Activated T-cell treated with anti-CD3 and anti-CD28 coated beads for 4 hours (primary cell): ENCODE data around the gene ELL.

Source experiments
- DNase-seq: peaks from one replicate; pipeline ENCODE4 v3.0.0-alpha.2; 2020

Gene ELL

DNA sequence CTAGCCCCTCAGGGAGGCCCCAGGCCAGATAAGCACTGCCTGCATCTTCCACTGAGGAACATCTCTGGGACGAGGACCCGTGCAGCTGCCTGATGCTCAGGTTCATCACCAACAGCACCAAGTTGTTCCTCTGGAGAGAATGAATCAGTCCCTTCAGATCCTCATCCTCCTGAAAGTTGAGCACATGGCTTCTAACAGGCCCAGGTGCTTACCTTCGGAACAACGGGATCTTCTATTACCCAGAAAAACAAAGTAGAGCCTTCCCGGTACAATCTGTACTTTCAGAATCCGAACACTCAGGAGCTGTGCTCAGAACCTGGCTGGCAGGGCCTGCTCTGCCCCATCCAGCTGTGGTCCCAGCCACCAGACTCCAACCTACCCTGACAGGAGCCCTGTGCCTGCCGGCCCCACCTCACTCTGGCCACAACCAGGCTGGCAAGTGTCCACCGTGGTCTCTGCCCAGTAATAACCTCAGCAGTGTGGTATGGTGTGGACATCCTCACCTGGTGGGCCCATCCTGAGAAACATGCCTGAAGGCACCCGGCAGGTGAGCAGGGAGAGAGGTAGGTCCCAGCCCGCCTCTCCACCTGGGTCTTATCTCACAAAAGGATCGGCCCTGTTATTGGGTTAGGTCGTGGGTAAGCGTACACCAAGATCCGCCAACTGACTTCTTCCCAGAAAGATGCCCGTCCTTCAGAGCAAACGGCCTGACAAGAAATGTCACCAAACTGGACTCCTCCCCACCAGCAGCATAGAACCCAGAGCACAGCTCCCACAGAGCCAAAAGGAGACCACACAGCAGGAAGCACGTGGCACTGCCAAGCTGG lies 34.1 kb downstream of the ELL start:
- no peak for DNase-seq

GRCh38 chr19:18486746-18487145 lies 35.1 kb downstream of the ELL start:
- DNase-seq, result no peak

DNA sequence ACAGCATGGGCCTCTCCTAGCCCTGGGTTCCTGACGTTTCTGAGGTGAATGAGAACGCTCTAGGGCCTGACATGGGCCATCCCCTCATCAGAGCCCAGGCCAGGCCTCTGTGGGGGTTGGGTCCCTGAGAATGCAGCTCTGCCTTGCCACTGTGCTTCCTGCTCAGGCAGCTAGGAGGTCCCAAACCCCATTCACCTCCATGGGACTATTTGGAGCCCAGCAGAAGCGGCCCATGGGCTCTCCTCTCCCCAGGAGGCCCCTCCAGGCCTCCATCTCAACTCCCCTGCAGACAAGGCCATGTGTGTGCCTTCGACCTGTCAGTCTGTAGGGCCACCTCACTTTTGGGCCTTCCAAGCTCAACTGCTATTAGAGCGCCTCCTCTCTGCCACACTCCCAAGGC lies 36.9 kb downstream of the ELL start:
- no peak for DNase-seq

GRCh38 chr19:18483119-18483890 lies 38.6 kb downstream of the ELL start:
- DNase-seq, result no peak

DNA sequence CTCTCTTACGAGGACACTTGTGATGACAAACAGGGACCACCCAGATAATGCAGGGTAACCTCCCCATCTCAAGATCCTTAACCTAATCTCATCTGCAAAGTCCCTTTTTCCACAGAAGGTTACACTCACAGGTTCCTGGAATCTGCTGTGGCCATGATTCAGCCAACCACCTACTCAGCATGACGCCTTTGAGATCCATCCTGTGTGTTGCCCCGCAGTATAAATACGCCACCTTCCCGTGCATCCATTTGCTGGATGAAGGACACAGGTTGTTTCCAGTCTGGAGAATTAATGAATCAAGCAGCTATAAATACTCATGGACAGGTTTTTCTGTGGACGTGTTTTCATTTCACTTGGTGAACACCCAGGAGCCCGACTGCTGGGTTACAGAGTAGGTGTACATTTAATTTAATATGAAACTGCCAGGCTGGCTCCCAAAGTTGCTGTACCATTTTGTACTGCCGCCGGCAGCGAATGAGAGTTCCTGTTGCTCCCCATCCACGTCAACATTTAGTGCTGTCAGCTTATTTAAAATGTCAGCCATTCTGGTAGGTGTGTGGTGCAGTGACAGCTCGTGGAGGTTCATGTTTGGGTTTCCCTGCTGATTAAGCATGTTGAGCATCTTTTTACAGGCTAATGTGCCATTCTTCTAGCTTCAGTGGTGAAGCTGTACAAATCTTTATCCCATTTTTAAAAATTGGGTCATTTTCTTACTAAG lies 40.2 kb downstream of the ELL start:
- DNase-seq, result no peak

GRCh38 chr19:18480006-18480691 lies 41.7 kb downstream of the ELL start:
- DNase-seq, result no peak

- DNase-seq, result peak; percentile 14
Observed at GRCh38 chr19:18478545-18479311, 43.1 kb downstream of the ELL start.

- no peak for DNase-seq
Observed at GRCh38 chr19:18477974-18478373, 43.9 kb downstream of the ELL start.

- DNase-seq, result no peak
Observed at GRCh38 chr19:18477042-18477779, 44.7 kb downstream of the ELL start.

- no peak for DNase-seq
Observed at GRCh38 chr19:18476507-18477041, 45.3 kb downstream of the ELL start.

GRCh38 chr19:18475762-18476331 lies 46.0 kb downstream of the ELL start:
- DNase-seq, result no peak

DNA sequence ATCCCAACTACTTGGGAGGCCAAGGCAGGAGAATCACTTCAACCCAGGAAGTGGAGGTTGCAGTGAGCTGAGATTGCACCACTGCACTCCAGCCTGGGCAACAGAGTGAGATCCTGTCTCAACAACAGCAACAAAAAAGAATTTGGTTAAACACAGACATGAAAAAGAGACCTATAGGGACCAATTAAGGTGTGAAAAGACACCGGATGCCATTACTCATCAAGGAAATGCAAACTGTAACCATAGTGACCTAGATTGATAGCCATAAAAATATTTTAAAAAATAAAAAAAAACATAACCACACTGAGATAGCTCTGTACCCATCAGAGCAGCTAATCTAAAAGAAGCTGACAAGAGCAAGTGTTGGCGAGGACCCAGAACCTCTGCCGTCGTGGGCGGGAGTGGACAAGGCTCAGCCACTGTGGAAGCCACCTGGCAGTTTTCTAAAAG lies 46.8 kb downstream of the ELL start:
- DNase-seq, result no peak

- DNase-seq, result no peak
Observed at GRCh38 chr19:18474366-18474887, 47.4 kb downstream of the ELL start.

- DNase-seq, result no peak
Observed at GRCh38 chr19:18473706-18474087, 48.2 kb downstream of the ELL start.

DNA sequence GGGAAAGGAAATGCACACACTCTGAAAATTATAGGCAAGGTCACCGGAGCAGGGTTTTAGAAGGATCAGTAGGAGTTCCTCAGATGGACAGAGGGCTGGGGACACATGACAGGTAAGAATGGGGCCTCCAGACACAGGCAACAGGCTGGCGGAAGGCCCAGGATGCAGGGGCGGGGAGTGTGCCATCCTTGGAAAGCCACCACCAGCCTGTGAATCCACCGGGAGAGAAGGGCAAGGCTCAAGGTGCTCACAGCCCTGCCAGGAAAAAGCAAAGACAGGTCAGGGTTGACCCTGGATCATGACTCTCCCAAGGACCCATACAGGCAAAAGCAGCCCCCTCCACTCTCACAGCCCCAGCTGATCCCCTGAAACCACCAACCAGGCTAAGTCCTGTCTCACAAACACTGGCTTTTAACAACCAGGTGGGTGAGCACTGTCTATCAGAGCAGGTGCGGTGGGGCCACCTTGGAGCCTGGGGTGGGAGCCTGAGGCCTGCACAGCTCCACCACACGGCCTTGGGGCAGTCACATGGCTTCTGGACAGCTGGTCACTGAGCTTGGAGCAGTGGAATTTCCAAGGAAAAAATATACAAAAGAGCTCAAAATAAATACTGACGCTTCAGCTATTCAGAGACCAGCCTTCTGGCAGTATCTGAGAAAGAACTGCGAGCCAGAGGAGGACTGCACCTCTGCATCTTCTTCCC lies 48.7 kb downstream of the ELL start:
- no peak for DNase-seq

DNA sequence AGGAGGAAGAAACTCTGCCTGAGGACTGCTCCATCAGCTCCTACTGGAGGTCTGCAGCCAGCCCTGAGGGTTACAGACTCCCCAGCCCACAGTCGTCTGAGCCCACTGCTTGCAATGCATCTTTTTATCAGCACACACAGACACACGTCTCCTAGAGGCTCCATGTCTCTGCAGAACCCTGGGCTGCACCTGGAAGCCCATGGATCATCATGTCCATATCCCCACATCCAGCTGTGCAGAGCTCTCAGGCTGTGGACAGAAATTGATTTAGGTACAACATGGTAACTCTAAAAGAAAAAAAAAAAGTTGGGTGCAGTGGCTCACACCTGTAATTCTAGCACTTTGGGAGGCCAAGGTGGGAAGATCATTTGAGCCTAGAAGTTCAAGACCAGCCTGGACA lies 51.1 kb downstream of the ELL start:
- no peak for DNase-seq

DNA sequence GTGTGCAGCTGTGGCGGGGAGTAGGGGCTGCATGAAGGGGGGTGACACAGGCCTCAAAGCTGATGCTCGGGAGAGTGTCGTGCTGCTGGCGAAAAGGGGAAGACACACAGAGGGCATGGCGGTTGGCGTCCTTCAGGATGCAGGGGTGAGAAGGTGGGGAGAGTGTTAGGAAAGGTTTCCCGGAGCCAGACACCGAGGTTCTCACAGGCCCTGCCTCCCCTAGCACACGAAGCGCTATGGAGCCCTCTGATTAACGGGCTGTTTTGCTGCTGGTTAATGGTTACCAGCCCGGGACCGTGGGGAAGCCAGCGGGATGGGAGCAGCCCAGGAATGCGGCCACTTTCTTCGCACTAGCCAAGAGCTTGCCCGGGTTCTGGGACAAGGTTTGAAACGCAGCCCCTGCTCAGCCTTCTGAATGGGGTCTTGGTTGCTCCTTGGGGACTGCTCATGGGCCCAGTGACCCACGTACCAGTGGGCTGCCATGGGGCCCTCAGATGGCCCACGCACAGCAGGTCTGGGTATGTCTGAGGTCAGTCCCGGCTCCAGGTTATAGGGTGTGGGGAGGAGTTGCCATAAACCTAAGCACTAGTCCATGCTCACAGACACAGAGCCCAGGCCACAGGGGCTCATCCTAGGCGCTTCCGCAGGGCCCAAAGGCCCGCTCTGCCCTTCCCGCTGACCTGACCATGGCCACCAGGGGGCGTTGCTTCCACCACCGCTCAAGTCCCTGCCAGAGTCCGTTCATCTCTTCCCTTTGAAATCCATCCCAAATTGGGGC lies 52.6 kb downstream of the ELL start:
- DNase-seq, result peak; percentile 50

DNA sequence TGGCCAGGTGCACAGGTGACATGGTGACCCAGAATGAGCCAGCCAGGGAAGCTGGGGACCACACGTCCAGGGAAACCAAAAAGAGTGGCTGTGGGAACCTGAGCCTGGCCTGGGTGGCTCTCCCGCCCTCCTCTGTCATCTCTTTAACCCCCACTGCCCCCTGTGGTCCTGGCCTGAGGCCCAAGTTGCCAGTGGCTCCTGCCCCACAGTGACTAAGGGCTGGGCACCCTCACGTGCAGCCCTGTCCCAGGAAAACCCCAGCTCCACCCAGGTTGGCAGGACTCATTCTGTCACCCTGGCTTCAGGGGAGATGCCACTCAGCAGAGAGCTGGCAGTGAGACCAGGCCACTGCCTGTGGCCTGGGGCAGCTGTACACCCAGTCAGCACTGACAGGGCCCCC lies 53.4 kb downstream of the ELL start:
- DNase-seq, result no peak

DNA sequence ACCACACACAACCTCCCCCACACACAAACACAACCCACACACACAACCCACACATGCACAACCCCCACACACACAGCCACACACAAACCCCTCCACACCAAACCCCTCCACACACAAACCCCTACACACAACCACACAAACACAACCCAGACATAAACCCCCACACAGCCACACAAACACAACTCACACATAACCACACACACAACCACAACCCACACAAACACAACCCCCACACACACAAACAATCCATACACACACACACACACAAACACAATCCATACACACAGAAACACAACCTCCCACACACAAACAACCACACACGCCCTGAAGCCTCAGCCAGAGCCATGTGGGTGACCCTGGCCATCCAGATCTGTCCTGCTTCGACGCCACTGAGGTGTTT lies 53.9 kb downstream of the ELL start:
- DNase-seq, result no peak
